Stimulated activated CD8-positive, alpha-beta memory T cell treated with anti-CD3 and anti-CD28 coated beads, Interleukin-12 subunit alpha, Interleukin-12 subunit beta, amount 100 ng/mL, for 4 hours (primary cell): ENCODE data around the gene TRANK1.

Experiments used
- DNase-seq: peaks from one replicate; pipeline ENCODE4 v3.0.0-alpha.2; 2020; ENCODE audit warnings: low read depth

The TRANK1 gene

GRCh38 chr3:36800533-36801116, 144.2 kb downstream of the TRANK1 start:
- no peak for DNase-seq

GRCh38 chr3:36796881-36797280, 148.0 kb downstream of the TRANK1 start:
- no peak for DNase-seq

GRCh38 chr3:36796161-36796560, 148.7 kb downstream of the TRANK1 start:
- no peak for DNase-seq

- no peak for DNase-seq
Measured at GRCh38 chr3:36795622-36796021, 149.2 kb downstream of the TRANK1 start.

GRCh38 chr3:36792342-36792741, 152.5 kb downstream of the TRANK1 start:
- no peak for DNase-seq

GRCh38 chr3:36790765-36791164, 154.1 kb downstream of the TRANK1 start:
- no peak for DNase-seq

- DNase-seq = no peak
Measured at GRCh38 chr3:36786921-36787890, 157.6 kb downstream of the TRANK1 start.

GRCh38 chr3:36784138-36784635, 160.7 kb downstream of the TRANK1 start:
- no peak for DNase-seq

GRCh38 chr3:36777424-36778218, 167.2 kb downstream of the TRANK1 start:
- no peak for DNase-seq
